IPS-NIHi7 (cell line): ENCODE data around the gene CORO2B.

ENCODE experiments used
- DNase-seq: peaks from one replicate; pipeline ENCODE4 v3.0.0; 2012; ENCODE audit warnings: mixed read lengths; ENCODE audit errors: extremely low spot score

The CORO2B gene

GRCh38 chr15:68572309-68572708 is 6.5 kb upstream of the CORO2B start:
- no peak for DNase-seq

GRCh38 chr15:68572921-68573320 is 5.9 kb upstream of the CORO2B start:
- no peak for DNase-seq

- DNase-seq, result no peak
Measured at GRCh38 chr15:68574046-68574445, 4.7 kb upstream of the CORO2B start.

GRCh38 chr15:68574629-68575028 is 4.2 kb upstream of the CORO2B start:
- DNase-seq, result no peak

GRCh38 chr15:68576235-68576892 is 2.4 kb upstream of the CORO2B start:
- no peak for DNase-seq

- peak; percentile 43 for DNase-seq
Measured at GRCh38 chr15:68578175-68578979, 416 bp upstream of the CORO2B start.

GRCh38 chr15:68580026-68580882 is 1.5 kb downstream of the CORO2B start:
- DNase-seq, result no peak

GRCh38 chr15:68580883-68581155 is 2.0 kb downstream of the CORO2B start:
- no peak for DNase-seq

GRCh38 chr15:68581725-68582124 is 2.9 kb downstream of the CORO2B start:
- DNase-seq, result no peak

GRCh38 chr15:68582236-68582635 is 3.4 kb downstream of the CORO2B start:
- DNase-seq, result no peak

- DNase-seq, result no peak
Measured at GRCh38 chr15:68582864-68583263, 4.1 kb downstream of the CORO2B start.

- DNase-seq, result no peak
Measured at GRCh38 chr15:68583321-68583720, 4.5 kb downstream of the CORO2B start.

GRCh38 chr15:68583936-68584755 is 5.4 kb downstream of the CORO2B start:
- DNase-seq, result no peak

- DNase-seq, result no peak
Measured at GRCh38 chr15:68584756-68585573, 6.2 kb downstream of the CORO2B start.

GRCh38 chr15:68585574-68586273 is 6.9 kb downstream of the CORO2B start:
- no peak for DNase-seq

- no peak for DNase-seq
Measured at GRCh38 chr15:68586274-68586961, 7.6 kb downstream of the CORO2B start.

GRCh38 chr15:68587769-68588385 is 9.1 kb downstream of the CORO2B start:
- no peak for DNase-seq

- DNase-seq, result no peak
Measured at GRCh38 chr15:68589053-68589452, 10.3 kb downstream of the CORO2B start.
